Psoas muscle (tissue), 8 donors: ENCODE results near the gene PUM1. TPM values are rescaled to one million over a fixed set of nuclear protein-coding genes. Genes with fewer than 3 reads are reported as not detected.

Source experiments
- ATAC-seq, 4 donors: fragments of 200-7000 bp; cut with Tn5 transposase; one replicate each; pipeline ENCODE4 v1.9.1; 2020; ENCODE audit warnings: moderate library complexity in 3 of 4, mild to moderate bottlenecking in 2 of 4
- DNase-seq, 2 donors: peaks; one replicate each; pipeline ENCODE4 v3.0.0-alpha.2; 2020
- H3K27ac ChIP-seq: fragments of 200-600 bp; one replicate; pipeline ENCODE4 v1.8.0; 2022
- H3K27me3 ChIP-seq, 3 donors: fragments of 200-600 bp in 1 of 3; one replicate each; pipeline versions ENCODE4 v1.6.1 to v1.8.0; 2013 to 2022; ENCODE audit warnings: low read length in 2 of 3, mild to moderate bottlenecking in 2 of 3, moderate library complexity in 1 of 3; ENCODE audit not compliant: insufficient read depth in 3 of 3
- H3K36me3 ChIP-seq, 2 donors: fragments of 200-600 bp in 1 of 2; one replicate each; pipeline versions ENCODE4 v1.6.1 to v1.8.0; 2013 to 2022; ENCODE audit warnings: low read depth in 1 of 2, mild to moderate bottlenecking in 1 of 2, moderate library complexity in 1 of 2; ENCODE audit not compliant: insufficient read depth in 1 of 2
- H3K4me1 ChIP-seq: fragments of 200-600 bp; one replicate; pipeline ENCODE4 v1.8.0; 2022
- H3K4me3 ChIP-seq: fragments of 200-600 bp; one replicate; pipeline ENCODE4 v1.8.0; 2022; ENCODE audit warnings: mild to moderate bottlenecking
- H3K9me3 ChIP-seq: fragments of 200-600 bp; one replicate; pipeline ENCODE4 v1.8.0; 2022
- CTCF ChIP-seq: fragments of 200-600 bp; IDR thresholded peaks from one replicate; pipeline ENCODE4 v1.8.0; 2022; ENCODE audit warnings: antibody characterized with exemption
- WGBS, 3 donors: extraction: QIAGEN DNeasy Blood & Tissue Kit; methylation state at CpG; one replicate each; pipeline versions ENCODE4 v1.1.6 to v1.1.7; 2013; 5-methylcytosine and 5-hydroxymethylcytosine counted together
- intact Hi-C, 2 donors: fragments of 100-400 bp; cut with DNase I; formaldehyde crosslinking; loops; one replicate each; pipeline versions ENCODE4 v1.11.0 to v1.14.2; 2022
- polyA plus RNA-seq, 3 donors: library from polyadenylated mRNA; stranded (reverse); fragments of 200-250 nt; gene quantifications; one replicate each; pipeline ENCODE4 v1.2.3, GENCODE V29; 2013
- total RNA-seq, 4 donors: library from RNA; stranded (reverse); fragmentation: NEBNext Ultra II Directional in 2 of 4; extraction: Animal tissue kit (Norgen Biotek cat#: 25700) in 2 of 4; gene quantifications; one replicate each; pipeline versions ENCODE4 v1.2.1 to v1.2.4, GENCODE V29; 2021 to 2023
- donor health status: healthy with polysubstance abuse.
- donor health status: DM: no; HTN: no; CAD: no; lungs with moderate emphysema.
- donor health status: Bipolar disorder and iron deficiency.
- donor health status: healthy.
- donor health status: DM: yes; HTN: yes; CAD: no.
- donor health status: DM: no; HTN: no; CAD: no.
- donor health status: DM: no; HTN: no; CAD: no.
- donor health status: DM: yes; HTN: yes; CAD: no.

PUM1 gene
- total and polyA plus RNA-seq, 7 donors = 16.8 to 93.4 (median 80.0) TPM

GRCh38 chr1:30948278-30948677 is 117.2 kb downstream of the PUM1 start:
- peaks cover 10 to 90% of the 10 kb centered on the region in 2 donors for H3K36me3 ChIP-seq
- intact Hi-C loops = no loop called here
- no peaks in the 10 kb centered on the region for H3K9me3 ChIP-seq
- no peak overlapping the region for H3K27ac ChIP-seq
- H3K4me3 ChIP-seq = no peak overlapping the region
- ATAC-seq (no peak), DNase-seq (no peak)
- WGBS, 3 donors = 88 to 94% (median 92%) methylated on average over 3 of the region's 3 CpGs
- no peaks in the 10 kb centered on the region for H3K27me3 ChIP-seq
- TF ChIP-seq CTCF = no peak
- no peaks in the 10 kb centered on the region for H3K4me1 ChIP-seq

GRCh38 chr1:30947212-30947611 is 118.3 kb downstream of the PUM1 start:
- H3K4me3 ChIP-seq = no peak overlapping the region
- peaks cover 4 to 88% of the 10 kb centered on the region in 2 donors for H3K36me3 ChIP-seq
- no peak overlapping the region for H3K27ac ChIP-seq
- intact Hi-C loops = no loop called here
- ATAC-seq (no peak), DNase-seq (no peak)
- no peaks in the 10 kb centered on the region for H3K9me3 ChIP-seq
- no peaks in the 10 kb centered on the region for H3K27me3 ChIP-seq
- no peak for TF ChIP-seq CTCF
- no peaks in the 10 kb centered on the region for H3K4me1 ChIP-seq

GRCh38 chr1:30942326-30942963 is 123.1 kb downstream of the PUM1 start:
- TF ChIP-seq CTCF = no peak
- no peak overlapping the region for H3K4me3 ChIP-seq
- peaks cover 19% of the 10 kb centered on the region for H3K4me1 ChIP-seq
- DNase-seq (no peak), ATAC-seq (no peak)
- H3K36me3 ChIP-seq = peaks cover 7 to 84% of the 10 kb centered on the region in 2 donors
- no peaks in the 10 kb centered on the region for H3K27me3 ChIP-seq
- intact Hi-C loops = no loop called here
- no peaks in the 10 kb centered on the region for H3K9me3 ChIP-seq
- WGBS, 3 donors = 91 to 93% (median 92%) methylated on average over 7 of the region's 7 CpGs
- H3K27ac ChIP-seq = no peak overlapping the region

- intact Hi-C loops = no loop called here
- ATAC-seq (peak; percentile 35 to 83 (median 70)), DNase-seq (no peak)
- peak overlapping the region; percentile 19 for H3K27ac ChIP-seq
- no peak for TF ChIP-seq CTCF
- no peaks in the 10 kb centered on the region for H3K27me3 ChIP-seq
- no peak overlapping the region for H3K4me3 ChIP-seq
- peaks cover 7 to 84% of the 10 kb centered on the region in 2 donors for H3K36me3 ChIP-seq
- no peaks in the 10 kb centered on the region for H3K9me3 ChIP-seq
- H3K4me1 ChIP-seq = peaks cover 19% of the 10 kb centered on the region
Observed at GRCh38 chr1:30940541-30940940, 125.0 kb downstream of the PUM1 start.
